HG03521 (cell line): ENCODE data around the gene MBOAT1.

Source experiments
- ATAC-seq: cut with Tn5 transposase; IDR thresholded peaks from one replicate; pipeline ENCODE4 v1.9.1; 2021; ENCODE audit warnings: mild to moderate bottlenecking, moderate library complexity; ENCODE audit not compliant: unreplicated experiment

Gene MBOAT1

DNA sequence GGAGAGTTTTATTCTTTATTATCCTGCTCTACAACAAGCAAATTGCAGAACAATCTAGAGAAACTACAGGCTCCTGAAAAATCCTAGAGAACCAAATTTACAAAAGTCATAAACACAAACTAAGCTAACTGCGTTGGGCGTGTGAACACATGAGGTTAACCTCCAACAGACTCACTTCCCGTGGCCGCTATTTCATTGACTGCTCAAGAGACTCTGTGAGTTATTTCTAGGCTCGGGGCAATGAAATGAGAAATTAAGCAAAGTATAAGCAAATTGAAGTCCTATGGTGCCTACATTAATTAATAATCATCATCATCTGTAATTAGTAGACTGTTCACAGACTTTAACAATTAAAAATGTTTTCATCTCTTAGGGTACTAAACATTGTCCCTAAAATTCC, 100.0 kb downstream of the MBOAT1 start:
- ATAC-seq = no peak

DNA sequence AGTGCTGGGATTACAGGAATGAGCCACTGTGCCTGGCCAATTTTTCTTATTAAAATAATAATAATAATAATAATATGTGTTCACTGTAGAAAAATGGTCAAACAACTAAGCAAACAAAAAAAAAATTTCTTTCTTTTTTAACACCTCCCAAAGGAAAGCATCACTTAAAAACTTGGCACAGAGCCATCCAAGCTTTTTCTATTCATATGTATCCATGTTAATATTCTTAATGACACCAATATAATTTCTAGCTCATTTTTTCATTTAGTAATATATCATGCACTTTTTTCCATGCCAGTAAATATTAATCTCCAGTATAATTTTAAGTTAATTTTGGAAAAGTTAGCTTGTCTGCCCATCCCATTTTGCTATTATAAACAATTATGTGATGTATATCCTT, 101.8 kb downstream of the MBOAT1 start:
- ATAC-seq = no peak

DNA sequence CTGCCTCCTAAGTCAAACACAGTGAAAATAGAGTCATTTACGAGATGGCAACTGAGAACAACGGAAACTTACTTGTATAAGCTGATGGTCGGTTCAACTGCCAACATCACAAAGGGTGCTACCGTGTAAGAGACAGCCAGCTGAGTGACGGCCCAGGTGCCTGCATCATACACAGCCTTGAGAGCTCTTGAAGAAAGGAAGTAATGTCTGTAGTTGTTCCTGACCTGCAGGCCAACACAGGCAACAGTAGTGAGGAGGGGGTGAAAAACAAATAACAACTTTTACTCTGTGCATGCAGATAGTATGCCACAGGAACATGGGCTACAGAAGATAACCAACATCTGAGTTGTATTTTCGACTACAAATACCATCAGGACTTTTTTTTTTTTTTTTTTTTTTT, 102.7 kb downstream of the MBOAT1 start:
- ATAC-seq = no peak

DNA sequence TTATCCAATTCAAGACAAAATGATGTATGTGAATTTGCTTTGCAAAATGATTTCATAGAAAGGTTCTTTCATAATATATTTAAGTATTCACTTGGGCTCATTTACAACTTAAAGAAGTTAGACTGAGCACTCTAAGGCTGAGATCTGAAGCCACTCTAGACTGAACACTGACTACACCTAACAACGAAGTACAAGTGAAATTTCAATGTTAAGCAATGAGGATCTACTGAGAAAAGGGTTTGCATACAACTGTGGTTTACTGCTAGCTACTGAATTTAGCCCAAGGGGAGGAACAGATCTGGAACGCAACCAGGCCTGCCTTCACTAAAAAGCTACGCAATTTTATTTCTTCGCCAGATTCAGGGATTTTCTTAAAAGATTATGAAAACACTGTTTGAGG, 106.4 kb downstream of the MBOAT1 start:
- ATAC-seq = no peak

DNA sequence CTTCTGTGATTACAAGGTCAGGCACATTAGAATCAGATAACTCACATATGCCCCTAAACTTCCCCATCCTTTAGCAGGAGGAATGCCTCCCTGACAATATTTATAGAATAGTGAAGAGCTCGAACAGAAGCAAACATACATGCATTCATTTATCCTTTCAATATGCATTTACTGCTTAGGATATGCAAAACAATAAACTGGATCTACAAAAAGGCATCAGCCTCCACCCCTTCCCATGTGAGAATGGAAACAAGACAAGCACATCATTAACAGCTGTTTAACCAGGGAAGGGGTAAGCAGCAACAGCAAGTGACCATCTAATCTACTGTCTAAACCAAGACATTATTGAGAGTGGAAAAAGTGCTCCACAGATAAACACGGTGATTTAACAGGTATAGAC, 107.6 kb downstream of the MBOAT1 start:
- ATAC-seq = no peak

DNA sequence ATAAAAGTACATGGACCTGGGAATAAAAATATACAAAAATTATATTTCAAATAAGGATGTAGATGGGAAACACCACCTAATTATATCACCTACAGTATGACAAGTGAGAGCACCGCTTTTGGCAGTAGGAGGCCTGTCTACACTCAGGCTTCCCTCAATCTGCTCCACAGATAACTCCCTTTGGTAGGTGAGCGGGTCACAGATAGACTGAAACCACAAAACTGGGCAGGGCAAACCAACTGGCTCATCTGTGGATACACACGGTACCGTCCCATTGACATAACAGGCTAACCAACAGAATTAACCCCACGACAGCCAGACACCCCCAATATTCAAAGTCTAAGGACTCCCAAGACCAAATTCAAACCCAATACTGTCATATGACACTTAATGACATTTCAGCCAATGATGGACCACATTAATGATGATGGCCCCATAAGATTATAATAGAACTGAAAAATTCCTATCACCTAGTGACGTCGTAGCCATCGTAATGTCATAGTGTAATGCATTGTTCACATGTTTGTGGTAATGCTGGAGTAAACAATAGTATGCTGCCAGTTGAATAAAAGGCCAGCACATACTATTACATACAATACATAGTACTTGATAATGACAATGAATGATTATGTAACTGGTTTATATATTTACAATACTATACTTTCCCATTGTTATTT, 109.7 kb downstream of the MBOAT1 start:
- ATAC-seq = no peak

DNA sequence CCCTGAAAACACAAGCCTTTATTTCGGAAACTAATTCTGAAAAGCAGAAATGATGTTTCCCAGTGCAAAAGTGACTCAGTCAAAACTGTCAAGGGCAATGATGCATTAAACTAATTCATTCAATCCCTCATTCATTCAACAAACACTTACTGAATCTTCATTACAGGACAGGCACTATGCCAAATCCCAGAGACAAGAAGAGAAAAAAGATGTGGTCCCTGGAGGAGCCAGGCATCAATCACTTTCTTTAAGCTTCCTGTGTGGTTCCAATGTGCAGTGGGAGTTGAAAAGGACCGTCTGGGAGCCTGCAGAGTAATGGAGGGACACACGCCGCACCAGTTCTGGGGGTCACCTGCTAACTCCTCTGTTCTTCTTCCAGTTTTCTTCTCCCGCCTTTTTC, 113.1 kb downstream of the MBOAT1 start:
- no peak for ATAC-seq

DNA sequence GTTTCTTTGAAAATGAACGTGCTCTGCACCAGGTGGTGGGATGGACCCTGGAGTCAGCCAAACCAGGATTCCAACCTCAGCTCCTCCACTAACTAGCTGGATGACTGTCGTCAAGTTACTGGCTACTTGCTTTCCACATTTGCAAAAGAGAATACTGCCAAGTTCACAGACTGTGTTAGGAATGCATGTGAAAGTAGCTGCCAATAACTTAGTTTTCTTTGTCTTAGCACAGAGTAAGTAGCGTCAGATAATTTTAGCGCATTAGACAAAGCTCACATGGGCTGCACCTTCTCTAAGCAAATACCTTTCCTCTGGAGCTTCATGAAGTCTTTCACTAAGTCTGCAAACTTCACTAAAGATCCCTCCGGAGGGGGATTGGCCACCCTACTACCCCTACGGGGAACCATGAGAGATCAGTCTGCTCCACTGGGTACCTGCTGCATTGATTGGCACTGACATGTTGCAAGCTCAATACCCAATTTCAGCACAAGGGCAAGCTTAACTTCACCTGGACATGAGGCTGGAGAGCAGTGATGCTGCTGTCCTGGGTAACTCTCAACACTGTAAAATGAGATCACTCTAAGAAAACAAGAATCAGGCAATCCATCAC, 113.9 kb downstream of the MBOAT1 start:
- ATAC-seq = no peak

DNA sequence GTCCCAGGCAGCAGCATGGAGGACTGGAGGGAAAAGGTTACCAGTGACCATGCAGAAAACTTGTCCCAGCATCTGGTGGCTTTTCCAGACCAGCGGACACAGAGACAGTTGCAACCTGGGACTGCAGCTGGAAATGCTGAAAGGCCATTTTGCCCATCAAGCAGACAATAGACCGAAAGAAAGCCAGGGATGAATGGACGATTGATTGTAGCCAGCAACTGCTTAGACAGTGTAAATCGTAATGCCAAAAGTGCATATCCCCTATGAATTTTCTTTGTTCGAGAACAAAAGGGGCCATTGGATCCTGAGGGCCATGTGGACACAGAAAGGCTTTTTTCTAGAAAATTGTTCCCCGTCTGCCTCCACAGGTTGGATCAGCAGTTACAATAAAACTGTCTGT, 115.7 kb downstream of the MBOAT1 start:
- ATAC-seq = no peak

DNA sequence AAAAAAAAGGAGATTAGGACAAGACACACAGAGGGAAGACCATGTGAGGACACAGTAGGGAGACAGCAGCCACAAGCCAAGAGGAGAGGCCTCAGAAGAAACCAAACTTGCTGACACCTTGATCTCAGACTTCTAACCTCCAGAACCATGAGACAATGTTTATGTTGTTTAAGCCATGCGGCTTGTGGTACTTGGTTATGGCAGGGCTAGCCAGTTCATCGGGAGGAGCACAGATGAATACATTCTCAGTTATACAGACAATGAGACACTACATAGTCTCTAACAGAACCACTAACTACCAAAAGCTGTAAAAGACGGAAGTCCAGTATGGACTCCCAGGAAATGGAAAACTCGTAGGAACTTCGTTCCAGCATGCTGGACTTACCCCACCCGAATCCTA, 116.8 kb downstream of the MBOAT1 start:
- ATAC-seq = no peak

DNA sequence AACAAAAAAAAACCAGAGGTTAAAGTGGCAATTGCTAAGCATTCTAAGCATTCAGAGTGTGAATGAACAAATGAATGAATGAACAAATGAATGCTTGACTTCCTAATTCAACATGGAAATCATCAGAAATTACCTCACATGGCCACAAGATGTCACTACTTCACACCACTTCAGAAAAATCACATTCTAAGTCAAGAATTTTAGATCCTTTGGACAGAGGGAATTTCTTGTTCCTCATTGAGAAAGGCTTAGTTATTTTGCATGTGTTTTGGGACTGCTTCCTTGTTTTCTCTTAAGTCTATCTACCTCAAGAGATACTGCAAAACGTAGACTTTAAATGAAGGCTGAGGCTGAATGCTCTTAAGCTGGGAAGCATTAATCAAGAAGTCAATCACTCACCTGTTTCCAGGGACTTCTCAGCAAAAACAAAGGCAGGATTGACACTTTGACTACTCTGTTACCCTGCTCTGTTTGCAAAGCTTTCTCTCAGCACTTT, 120.2 kb downstream of the MBOAT1 start:
- ATAC-seq = no peak

DNA sequence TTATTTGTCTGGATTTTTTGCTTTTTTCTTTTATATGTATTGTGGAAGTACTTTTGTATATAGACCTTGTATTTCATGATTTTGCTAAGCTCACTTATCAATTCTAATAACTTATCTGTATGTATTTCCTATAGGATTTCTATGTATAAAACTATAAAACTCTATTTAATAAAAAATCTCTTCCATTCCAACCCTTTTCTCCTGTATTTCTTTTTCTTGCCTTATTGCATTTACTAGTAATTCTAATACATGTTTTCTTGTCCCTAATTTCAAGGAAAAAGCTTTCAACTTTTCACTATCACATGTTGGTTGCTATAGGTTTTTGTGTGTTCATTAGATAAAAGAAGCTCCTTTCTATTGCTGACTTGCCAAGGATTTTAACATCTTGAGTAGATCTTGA, 125.3 kb downstream of the MBOAT1 start:
- ATAC-seq = no peak

DNA sequence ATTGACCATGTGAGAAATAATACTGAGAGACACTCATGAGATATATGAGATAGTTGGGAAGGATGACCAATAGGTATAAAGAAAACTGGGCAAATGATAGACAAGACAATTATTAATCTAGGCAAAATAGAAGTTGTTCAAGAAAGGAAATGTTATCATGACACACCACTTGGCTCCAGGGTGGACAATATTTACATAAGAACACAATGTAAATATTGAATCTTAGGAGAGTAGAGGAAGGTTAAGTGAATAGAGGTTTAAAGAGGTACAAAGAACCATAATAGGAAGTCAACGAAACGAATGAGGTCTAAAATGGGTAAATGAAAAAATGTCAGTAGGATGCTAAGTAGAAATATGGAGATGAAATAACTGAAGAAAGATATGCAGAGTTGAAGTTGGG, 126.5 kb downstream of the MBOAT1 start:
- no peak for ATAC-seq

DNA sequence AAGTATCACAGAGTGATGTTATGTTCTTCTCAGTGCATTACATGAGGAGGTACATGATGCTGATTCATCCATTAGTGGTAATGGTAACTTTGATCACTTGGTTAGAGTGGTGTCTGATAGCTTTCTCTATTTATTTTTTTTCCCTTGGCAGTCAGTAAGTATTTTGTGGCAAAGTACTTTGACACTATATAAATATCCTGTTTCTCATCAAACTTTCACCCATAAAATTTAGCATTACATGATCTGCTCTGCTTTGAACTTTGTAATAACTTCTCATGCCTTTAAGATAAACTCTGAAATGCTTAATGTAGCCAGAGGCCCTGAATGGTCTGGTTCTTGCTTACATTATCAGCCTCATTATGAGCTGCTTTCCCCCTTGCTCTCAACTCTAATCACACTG, 127.9 kb downstream of the MBOAT1 start:
- ATAC-seq = no peak

DNA sequence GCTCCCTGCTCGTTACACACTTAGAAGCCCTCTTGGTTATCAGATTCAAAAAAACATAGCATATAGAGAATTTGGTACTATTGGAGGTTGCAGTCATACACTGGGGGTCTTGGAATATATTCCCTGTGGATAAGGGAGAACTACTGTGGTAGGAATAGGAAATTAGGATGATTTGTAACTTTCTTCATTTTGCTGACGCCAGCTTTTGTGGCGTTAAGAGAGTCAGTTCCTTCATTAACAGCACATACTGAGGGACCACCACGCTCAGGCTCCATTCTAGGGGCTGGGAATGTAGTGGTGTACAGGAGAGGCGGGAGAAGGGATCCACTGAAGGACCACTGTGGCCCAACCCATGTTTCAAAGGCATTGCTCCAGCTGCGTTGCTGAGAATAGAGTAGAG, 140.3 kb downstream of the MBOAT1 start:
- ATAC-seq = no peak

DNA sequence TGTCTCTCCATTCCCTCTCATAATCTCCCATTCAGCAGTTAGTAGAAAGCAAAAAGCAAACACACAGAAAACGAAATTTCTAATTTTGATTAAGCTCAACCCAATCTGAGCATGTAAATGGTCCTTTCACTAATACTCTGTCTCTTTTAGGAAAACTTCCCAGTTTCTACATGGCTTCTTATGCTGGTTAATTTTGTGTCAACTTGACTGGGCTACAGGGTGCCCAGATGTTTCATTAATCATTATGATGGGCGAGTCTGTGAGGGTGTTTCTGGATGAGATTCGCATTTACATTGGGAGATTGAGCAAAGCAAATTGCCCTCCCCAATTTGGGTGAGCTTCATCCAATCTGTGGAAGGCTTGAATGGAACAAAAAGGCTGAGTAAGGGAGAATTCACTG, 142.2 kb downstream of the MBOAT1 start:
- ATAC-seq = no peak

DNA sequence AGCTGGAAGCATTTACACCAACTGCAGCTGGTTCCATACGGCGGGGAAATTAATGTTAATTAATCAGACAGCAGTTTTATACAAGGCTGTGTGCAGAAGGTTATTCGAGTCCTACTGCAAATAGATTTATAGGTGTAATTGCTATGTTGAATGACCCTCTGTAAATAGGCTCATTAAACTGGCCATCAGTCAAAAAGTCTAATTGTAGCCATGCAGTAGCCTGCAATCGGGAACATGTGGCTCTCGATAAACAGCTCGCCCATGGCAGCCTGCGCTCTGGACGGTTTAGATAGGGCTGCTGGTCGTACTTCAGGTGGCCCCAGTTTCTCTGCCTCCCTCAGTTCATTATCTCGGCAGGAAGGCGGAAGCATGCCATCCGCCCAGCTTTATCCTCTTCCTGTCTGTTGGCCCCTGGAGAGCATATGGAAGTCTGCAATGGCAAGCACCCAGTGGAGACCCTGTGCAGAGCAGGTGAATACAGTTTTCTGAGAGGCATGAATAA, 143.2 kb downstream of the MBOAT1 start:
- no peak for ATAC-seq

DNA sequence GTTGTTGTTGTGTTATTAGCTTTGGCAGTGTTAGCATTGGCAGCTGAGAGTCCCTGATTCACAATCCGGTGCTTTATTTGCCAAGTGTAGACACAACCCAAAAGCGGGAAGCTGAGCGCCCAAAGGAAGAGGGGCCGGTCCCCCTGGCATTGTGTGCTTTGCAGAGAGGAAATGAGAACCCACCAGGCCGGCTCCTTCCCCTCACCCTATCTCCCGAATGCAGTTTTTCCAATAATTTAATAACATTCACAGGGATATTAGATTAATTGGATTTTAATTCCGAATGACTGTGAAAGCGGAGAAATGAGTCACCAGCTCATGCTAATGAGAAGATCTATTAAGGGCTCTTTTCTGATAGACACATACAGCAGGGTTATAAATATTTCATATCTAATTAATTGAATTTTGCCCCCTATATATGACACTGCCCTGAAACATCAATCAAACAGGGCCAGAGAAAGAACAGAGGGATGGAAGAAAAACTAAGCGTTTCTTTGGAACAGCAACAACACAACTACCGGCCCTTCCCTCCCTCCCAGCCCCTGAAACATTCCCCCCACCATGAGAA, 143.8 kb downstream of the MBOAT1 start:
- no peak for ATAC-seq

DNA sequence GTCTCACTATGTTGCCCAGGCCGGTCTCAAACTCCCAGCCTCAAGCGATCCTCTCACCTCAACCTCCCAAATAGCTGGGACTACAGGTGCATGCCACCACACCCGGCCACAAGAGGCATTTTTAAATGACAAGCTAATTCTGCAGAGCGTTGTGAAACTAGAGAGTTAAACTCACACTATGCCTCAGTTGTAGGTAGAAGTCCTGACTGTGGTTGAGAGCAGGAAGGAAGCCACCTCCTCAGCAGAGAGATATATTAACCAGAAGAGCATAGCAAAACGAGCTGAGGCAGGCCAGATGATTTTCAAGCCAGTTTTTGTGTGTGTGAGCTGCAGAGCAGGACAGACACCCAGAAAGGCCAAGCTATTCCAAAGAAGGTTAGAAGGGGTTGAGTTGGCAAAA, 150.3 kb downstream of the MBOAT1 start:
- no peak for ATAC-seq

DNA sequence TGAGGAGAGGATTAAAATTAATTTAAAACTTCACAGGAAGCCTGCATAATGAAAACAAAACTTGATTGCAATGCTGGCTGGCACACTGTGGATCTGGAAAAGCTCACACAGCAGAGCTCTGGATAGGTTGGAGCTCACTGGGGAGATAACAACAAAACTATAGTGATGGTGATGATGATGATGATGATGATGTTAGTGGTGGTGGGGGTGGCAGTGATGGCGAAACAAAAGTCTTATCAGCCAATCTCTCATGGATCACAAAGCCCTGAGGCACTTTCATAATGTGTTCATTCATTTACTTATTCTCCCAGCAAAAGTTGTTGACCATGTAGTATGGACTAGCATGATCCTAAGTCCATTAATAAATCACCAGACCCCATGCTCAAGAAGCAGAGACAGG, 152.0 kb downstream of the MBOAT1 start:
- ATAC-seq = no peak

DNA sequence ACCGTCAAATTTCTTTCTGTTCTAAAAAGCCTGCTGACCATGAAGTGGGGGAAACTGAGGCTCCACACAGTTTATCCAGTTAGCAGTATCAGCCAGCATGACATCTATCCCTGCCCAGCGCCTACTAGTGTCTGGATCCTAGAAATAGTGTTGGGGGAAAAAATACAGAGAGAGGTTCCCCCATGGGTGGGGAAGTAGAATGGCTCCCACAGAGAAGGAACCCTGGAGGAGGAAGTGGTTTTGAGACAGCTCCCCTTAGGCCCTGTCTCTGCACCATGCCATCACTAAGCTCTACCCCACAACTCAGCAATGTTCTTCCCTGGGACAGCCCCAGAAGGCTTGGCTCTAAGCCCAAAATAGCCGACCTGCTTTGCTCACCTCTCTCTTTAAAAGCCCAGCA, 153.4 kb downstream of the MBOAT1 start:
- no peak for ATAC-seq

DNA sequence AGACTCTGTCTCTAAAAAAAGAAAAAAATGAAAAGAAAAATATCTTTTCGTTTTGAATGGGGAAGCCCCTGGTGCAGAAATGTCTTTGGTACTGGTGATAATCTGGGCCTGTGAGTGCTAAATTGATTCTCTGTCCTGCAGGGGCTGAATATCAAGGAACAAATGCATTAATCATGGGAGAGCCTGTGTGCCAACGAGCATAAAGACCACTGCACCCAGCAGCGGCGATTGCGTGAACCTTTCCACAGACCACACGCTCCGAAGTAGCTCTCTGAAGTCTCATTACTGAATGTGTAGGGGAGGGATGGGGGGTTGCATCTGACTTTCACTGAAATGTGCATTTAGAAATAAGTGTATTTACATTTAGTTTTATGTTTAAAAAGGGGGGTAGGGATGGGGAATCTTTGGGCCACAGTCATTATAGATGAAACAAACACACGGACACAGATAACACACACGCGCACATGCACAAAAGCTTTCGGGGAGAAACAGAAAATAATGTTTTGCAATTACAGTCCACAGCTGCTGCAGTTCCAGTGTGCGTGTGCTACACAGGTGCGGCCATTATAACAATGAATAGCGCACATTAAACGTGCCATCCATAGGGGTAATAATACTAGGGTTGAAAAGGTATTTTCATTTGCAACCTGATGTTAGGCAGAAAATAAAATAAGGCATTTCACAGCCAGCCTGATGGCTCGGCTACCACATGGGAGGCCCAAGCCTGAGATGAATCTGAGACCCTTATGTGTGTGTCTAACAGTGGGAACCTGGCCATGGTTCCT, 154.0 kb downstream of the MBOAT1 start:
- ATAC-seq = no peak
